Gastrocnemius medialis (tissue), 4 donors: ENCODE results near the gene DSCAML1.

ENCODE experiments used
- POLR2A ChIP-seq, 2 donors: fragments of 450-650 bp; IDR thresholded peaks; one replicate each; pipeline ENCODE4 v1.6.1; 2017; ENCODE audit warnings: antibody characterized with exemption in 2 of 2, mild to moderate bottlenecking in 2 of 2, moderate library complexity in 2 of 2
- TF ChIP-seq, protein P1 (sequence below), 5 experiments: fragments of 450-650 bp in 3 of 5; fragments of 200-600 bp in 2 of 5; sonication (generic) in 2 of 5; IDR thresholded peaks in 4 of 5; conservative IDR thresholded peaks in 1 of 5; 1 replicate in 4 of 5; 2 replicates in 1 of 5; pipeline ENCODE4 v1.5.1; 2016 to 2019; ENCODE audit warnings: antibody characterized with exemption in 5 of 5, mild to moderate bottlenecking in 3 of 5, moderate library complexity in 3 of 5

DNA sequence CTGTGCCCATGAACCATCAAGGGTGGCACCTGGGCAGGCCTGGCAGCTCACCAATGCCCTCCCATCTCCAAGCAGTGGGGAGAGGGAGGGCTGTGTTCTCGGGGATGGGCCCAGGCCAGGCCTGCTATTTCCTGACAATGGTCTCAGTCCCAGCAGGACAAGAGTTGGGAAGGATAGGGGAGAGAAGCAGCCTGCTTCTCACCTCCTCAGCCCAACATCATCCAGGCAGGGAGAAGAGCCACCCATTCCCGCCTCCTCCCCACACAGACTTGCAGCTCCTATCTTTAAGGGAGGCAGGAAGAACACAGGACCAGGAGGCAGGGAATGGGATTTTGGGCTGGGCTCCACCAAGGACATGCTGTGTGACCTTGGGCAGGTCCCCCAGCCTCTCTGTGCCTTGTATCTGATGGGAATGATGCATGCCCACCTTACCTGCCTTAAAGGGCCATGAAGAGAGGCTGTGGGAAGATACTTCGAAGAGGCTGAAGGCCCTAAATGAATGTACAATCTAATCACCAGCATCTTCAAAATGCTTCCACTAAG is 108.7 kb downstream of the DSCAML1 start:
- TF ChIP-seq, protein P1, sequence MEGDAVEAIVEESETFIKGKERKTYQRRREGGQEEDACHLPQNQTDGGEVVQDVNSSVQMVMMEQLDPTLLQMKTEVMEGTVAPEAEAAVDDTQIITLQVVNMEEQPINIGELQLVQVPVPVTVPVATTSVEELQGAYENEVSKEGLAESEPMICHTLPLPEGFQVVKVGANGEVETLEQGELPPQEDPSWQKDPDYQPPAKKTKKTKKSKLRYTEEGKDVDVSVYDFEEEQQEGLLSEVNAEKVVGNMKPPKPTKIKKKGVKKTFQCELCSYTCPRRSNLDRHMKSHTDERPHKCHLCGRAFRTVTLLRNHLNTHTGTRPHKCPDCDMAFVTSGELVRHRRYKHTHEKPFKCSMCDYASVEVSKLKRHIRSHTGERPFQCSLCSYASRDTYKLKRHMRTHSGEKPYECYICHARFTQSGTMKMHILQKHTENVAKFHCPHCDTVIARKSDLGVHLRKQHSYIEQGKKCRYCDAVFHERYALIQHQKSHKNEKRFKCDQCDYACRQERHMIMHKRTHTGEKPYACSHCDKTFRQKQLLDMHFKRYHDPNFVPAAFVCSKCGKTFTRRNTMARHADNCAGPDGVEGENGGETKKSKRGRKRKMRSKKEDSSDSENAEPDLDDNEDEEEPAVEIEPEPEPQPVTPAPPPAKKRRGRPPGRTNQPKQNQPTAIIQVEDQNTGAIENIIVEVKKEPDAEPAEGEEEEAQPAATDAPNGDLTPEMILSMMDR (IDR thresholded peaks at IDR 0.05 in 4 of 5, conservative IDR thresholded peaks at IDR 0.05 in 1 of 5), result no peak
- TF ChIP-seq POLR2A (IDR thresholded peaks at IDR 0.05), result no peak
